Measurements from ENCODE around the gene DLGAP4. TPM values are rescaled to one million over a fixed set of nuclear protein-coding genes. Genes with fewer than 3 reads are reported as not detected.

Gene DLGAP4
- total RNA-seq, 1 experiment from 2014 or later = 40.3 TPM

DNA sequence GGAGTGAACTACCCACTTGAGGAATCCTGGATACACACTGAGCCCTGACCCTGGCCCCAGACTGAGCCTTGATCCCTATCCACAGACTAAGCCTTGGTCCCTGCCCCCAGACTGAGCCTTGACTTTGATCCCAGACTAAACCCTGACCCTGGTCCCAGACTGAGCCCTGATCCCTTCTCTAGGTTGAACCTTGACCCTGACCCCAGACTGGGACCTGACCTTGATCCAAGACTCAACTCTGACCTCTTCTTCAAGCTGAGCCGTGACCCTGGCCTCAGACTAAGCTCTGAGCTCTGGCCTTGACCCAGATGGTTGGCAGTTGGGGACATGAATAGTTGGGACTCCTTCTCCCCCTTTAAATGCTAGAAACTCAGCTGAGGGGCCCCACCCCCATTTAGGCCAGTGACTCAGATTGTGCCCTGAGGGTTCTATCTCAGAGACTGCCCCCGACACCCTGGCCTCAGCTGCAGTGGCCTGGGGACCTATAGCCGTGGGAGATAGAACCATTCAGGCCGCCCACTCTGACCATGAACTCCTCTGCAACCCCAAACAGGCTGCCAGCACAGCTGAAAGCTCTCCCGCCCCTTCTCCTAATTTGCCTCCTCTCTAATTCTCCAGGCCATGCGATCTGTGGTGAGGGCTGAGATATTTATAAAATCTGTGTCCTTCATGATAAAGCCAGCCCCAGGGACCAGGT is 84.7 kb downstream of the DLGAP4 start:
- H3K9me2 ChIP-seq (ENCODE audit: insufficient read depth) = no peaks in the 10 kb centered on the region
- DNase-seq (ENCODE audit: low read depth, low spot score) (no peak), ATAC-seq (no peak)
- no peak overlapping the region for H3K9ac ChIP-seq (ENCODE audit: low read length)
- intact Hi-C loops (cut with micrococcal nuclease) = no loop called here
- no peak overlapping the region for H3K4me2 ChIP-seq (ENCODE audit: low read length)
- no peaks in the 10 kb centered on the region for H4K20me1 ChIP-seq (ENCODE audit: insufficient read depth)
- ChIA-PET RAD21 (ENCODE audit: low non-redundant PET in 1 of 2, low total read pairs in 2 of 2, uncharacterized antibody in 2 of 2, unreplicated experiment in 2 of 2) (no interaction called here), CTCF (interaction anchor here (1.2 to 1.3 kb wide), 2 partner anchors 8 to 9 kb away, joined by 3 to 12 read pairs; no protein-coding TSS in a partner anchor), POLR2A (no interaction called here)
- no peak for TF ChIP-seq POLR2AphosphoS5 (IDR thresholded peaks at IDR 0.05; ENCODE audit: low read depth, low read length)
- TF ChIP-seq POLR2A (IDR thresholded peaks at IDR 0.05; ENCODE audit: borderline replicate concordance, extremely low read depth, insufficient read depth, insufficient read length) = no peak
- no peak for TF ChIP-seq SP1 (IDR thresholded peaks at IDR 0.05; ENCODE audit: low read depth)
- no peak for TF ChIP-seq CEBPB (IDR thresholded peaks at IDR 0.05; ENCODE audit: low read depth)
- TF ChIP-seq, protein P1, sequence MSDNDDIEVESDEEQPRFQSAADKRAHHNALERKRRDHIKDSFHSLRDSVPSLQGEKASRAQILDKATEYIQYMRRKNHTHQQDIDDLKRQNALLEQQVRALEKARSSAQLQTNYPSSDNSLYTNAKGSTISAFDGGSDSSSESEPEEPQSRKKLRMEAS (IDR thresholded peaks at IDR 0.05) = no peak
- TF ChIP-seq, protein P2, sequence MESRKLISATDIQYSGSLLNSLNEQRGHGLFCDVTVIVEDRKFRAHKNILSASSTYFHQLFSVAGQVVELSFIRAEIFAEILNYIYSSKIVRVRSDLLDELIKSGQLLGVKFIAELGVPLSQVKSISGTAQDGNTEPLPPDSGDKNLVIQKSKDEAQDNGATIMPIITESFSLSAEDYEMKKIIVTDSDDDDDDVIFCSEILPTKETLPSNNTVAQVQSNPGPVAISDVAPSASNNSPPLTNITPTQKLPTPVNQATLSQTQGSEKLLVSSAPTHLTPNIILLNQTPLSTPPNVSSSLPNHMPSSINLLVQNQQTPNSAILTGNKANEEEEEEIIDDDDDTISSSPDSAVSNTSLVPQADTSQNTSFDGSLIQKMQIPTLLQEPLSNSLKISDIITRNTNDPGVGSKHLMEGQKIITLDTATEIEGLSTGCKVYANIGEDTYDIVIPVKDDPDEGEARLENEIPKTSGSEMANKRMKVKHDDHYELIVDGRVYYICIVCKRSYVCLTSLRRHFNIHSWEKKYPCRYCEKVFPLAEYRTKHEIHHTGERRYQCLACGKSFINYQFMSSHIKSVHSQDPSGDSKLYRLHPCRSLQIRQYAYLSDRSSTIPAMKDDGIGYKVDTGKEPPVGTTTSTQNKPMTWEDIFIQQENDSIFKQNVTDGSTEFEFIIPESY (IDR thresholded peaks at IDR 0.05; ENCODE audit: extremely low read depth, insufficient replicate concordance, low read length) = no peak
- no peak for TF ChIP-seq YY1 (IDR thresholded peaks at IDR 0.05; ENCODE audit: extremely low read depth, insufficient replicate concordance, low read depth, low read length)
- TF ChIP-seq EZH2 (IDR thresholded peaks at IDR 0.05) = no peak
- no peak for TF ChIP-seq RAD21 (IDR thresholded peaks at IDR 0.05; ENCODE audit: low read depth)
- TF ChIP-seq, protein P3, sequence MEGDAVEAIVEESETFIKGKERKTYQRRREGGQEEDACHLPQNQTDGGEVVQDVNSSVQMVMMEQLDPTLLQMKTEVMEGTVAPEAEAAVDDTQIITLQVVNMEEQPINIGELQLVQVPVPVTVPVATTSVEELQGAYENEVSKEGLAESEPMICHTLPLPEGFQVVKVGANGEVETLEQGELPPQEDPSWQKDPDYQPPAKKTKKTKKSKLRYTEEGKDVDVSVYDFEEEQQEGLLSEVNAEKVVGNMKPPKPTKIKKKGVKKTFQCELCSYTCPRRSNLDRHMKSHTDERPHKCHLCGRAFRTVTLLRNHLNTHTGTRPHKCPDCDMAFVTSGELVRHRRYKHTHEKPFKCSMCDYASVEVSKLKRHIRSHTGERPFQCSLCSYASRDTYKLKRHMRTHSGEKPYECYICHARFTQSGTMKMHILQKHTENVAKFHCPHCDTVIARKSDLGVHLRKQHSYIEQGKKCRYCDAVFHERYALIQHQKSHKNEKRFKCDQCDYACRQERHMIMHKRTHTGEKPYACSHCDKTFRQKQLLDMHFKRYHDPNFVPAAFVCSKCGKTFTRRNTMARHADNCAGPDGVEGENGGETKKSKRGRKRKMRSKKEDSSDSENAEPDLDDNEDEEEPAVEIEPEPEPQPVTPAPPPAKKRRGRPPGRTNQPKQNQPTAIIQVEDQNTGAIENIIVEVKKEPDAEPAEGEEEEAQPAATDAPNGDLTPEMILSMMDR (IDR thresholded peaks at IDR 0.05 in 2 of 3, conservative IDR thresholded peaks at IDR 0.05 in 1 of 3; ENCODE audit: borderline replicate concordance in 1 of 3, insufficient read depth in 1 of 3, low read depth in 2 of 3, low read length in 2 of 3) = no peak
- no peak for TF ChIP-seq SIN3A (IDR thresholded peaks at IDR 0.05; ENCODE audit: low read depth)
- no peak for TF ChIP-seq JUND (IDR thresholded peaks at IDR 0.05)
- TF ChIP-seq, protein P4, sequence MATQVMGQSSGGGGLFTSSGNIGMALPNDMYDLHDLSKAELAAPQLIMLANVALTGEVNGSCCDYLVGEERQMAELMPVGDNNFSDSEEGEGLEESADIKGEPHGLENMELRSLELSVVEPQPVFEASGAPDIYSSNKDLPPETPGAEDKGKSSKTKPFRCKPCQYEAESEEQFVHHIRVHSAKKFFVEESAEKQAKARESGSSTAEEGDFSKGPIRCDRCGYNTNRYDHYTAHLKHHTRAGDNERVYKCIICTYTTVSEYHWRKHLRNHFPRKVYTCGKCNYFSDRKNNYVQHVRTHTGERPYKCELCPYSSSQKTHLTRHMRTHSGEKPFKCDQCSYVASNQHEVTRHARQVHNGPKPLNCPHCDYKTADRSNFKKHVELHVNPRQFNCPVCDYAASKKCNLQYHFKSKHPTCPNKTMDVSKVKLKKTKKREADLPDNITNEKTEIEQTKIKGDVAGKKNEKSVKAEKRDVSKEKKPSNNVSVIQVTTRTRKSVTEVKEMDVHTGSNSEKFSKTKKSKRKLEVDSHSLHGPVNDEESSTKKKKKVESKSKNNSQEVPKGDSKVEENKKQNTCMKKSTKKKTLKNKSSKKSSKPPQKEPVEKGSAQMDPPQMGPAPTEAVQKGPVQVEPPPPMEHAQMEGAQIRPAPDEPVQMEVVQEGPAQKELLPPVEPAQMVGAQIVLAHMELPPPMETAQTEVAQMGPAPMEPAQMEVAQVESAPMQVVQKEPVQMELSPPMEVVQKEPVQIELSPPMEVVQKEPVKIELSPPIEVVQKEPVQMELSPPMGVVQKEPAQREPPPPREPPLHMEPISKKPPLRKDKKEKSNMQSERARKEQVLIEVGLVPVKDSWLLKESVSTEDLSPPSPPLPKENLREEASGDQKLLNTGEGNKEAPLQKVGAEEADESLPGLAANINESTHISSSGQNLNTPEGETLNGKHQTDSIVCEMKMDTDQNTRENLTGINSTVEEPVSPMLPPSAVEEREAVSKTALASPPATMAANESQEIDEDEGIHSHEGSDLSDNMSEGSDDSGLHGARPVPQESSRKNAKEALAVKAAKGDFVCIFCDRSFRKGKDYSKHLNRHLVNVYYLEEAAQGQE (IDR thresholded peaks at IDR 0.05; ENCODE audit: low read depth) = no peak
- no peak for TF ChIP-seq TCF7L2 (IDR thresholded peaks at IDR 0.05; ENCODE audit: borderline replicate concordance, extremely low read depth, insufficient read depth, insufficient read length)
- TF ChIP-seq, protein P5, sequence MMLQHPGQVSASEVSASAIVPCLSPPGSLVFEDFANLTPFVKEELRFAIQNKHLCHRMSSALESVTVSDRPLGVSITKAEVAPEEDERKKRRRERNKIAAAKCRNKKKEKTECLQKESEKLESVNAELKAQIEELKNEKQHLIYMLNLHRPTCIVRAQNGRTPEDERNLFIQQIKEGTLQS (IDR thresholded peaks at IDR 0.05) = no peak
- no peak for TF ChIP-seq EGR1 (IDR thresholded peaks at IDR 0.05; ENCODE audit: low read depth)
- no peak for TF ChIP-seq EZH2phosphoT487 (IDR thresholded peaks at IDR 0.05; ENCODE audit: borderline replicate concordance)
- no peak for TF ChIP-seq ELF1 (IDR thresholded peaks at IDR 0.05; ENCODE audit: borderline replicate concordance, low read depth)
- no peak for TF ChIP-seq SRF (IDR thresholded peaks at IDR 0.05; ENCODE audit: low read depth)
- no peak for TF ChIP-seq ZNF274 (IDR thresholded peaks at IDR 0.05; ENCODE audit: low read depth, low read length)
- no peak overlapping the region for H2AFZ ChIP-seq (ENCODE audit: low read depth, low read length, poor library complexity, severe bottlenecking)
- no peak overlapping the region for H3K4me3 ChIP-seq (replicated peaks in 1 of 2; ENCODE audit: low read depth in 1 of 2, low read length in 2 of 2)
- BruUV-seq (replicated peaks) = no TSS peak
- no peak overlapping the region for H3K27ac ChIP-seq (ENCODE audit: low read depth, low read length)
- no peaks in the 10 kb centered on the region for H3K4me1 ChIP-seq (ENCODE audit: control insufficient read depth in 1 of 2, insufficient read depth in 2 of 2, low read length in 2 of 2)
- H3K9me3 ChIP-seq (ENCODE audit: control insufficient read depth in 1 of 2, insufficient read depth in 1 of 2, low read depth in 1 of 2, low read length in 2 of 2) = no peaks in the 10 kb centered on the region
- H3K36me3 ChIP-seq (ENCODE audit: control insufficient read depth in 1 of 2, insufficient read depth in 2 of 2, low read length in 2 of 2) = no peaks in the 10 kb centered on the region
- H3K79me2 ChIP-seq (ENCODE audit: insufficient read depth, low read length) = no peaks in the 10 kb centered on the region
- peaks cover 25% of the 10 kb centered on the region for H3K27me3 ChIP-seq (ENCODE audit: insufficient read depth, low read length)
